ENCODE results near the gene TMEM260.

TMEM260 gene

DNA sequence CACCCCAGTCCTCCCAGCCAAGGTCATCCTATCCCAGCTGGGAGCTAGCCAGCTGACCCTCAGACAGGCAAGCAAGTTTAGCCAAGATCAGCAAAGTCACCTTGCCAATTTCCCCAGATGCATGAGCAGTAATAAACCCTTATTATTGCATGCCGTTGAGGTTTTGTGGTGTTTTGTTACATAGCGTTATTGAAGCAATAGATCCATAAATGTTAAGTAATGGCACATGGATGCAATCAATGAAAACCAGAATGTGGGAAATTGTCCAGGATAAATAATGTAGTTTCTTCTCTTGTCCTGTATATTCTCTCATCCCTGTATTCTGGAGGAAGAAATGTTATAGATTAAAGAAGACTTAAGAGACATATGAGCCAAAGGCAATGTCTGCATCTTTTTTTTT, 18.0 kb upstream of the TMEM260 start:
- Histone ChIP-seq H3K36me3 (ENCODE audit: low read depth) (no peaks in the 10 kb centered on the region), H3K27me3 (ENCODE audit: insufficient read depth, poor library complexity, severe bottlenecking) (no peaks in the 10 kb centered on the region), H3K27ac (ENCODE audit: poor library complexity, severe bottlenecking) (no peak overlapping the region), H3K4me3 (ENCODE audit: severe bottlenecking) (no peak overlapping the region), H3K9me3 (ENCODE audit: severe bottlenecking) (no peaks in the 10 kb centered on the region), H3K4me1 (ENCODE audit: insufficient read depth, poor library complexity, severe bottlenecking) (no peaks in the 10 kb centered on the region)
- DNase-seq (ENCODE audit: low spot score) (no peak), ATAC-seq (ENCODE audit: low read depth) (no peak)
- TF ChIP-seq, protein P1, sequence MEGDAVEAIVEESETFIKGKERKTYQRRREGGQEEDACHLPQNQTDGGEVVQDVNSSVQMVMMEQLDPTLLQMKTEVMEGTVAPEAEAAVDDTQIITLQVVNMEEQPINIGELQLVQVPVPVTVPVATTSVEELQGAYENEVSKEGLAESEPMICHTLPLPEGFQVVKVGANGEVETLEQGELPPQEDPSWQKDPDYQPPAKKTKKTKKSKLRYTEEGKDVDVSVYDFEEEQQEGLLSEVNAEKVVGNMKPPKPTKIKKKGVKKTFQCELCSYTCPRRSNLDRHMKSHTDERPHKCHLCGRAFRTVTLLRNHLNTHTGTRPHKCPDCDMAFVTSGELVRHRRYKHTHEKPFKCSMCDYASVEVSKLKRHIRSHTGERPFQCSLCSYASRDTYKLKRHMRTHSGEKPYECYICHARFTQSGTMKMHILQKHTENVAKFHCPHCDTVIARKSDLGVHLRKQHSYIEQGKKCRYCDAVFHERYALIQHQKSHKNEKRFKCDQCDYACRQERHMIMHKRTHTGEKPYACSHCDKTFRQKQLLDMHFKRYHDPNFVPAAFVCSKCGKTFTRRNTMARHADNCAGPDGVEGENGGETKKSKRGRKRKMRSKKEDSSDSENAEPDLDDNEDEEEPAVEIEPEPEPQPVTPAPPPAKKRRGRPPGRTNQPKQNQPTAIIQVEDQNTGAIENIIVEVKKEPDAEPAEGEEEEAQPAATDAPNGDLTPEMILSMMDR (IDR thresholded peaks at IDR 0.05; ENCODE audit: poor library complexity, severe bottlenecking), result no peak

DNA sequence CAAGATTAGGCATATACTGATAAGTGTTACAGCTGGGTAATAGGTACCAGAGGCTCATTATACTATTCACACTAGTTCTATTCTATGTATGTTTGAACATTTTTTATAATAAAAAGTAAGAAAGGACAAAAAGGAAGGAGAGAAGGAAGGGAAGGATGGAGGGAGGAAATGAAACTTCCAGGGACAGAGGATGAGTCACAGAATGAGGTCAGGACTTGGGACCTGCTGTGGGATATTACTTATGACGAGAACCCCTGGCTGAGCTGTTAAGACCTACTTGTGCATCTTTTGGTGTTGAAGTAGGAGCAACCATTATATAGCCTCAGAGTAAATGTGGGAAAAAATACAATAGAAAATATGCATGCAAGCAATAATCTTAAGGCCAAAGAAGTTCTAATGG, 16.7 kb upstream of the TMEM260 start:
- ATAC-seq (ENCODE audit: low read depth), result no peak
- H3K4me1 ChIP-seq (ENCODE audit: insufficient read depth, poor library complexity, severe bottlenecking), result no peaks in the 10 kb centered on the region
- H3K27me3 ChIP-seq (ENCODE audit: insufficient read depth, poor library complexity, severe bottlenecking), result no peaks in the 10 kb centered on the region
- TF ChIP-seq, protein P1 (IDR thresholded peaks at IDR 0.05; ENCODE audit: poor library complexity, severe bottlenecking), result no peak
- no peaks in the 10 kb centered on the region for H3K9me3 ChIP-seq (ENCODE audit: severe bottlenecking)
- H3K36me3 ChIP-seq (ENCODE audit: low read depth), result no peaks in the 10 kb centered on the region
- no peak overlapping the region for H3K4me3 ChIP-seq (ENCODE audit: severe bottlenecking)
- no peak overlapping the region for H3K27ac ChIP-seq (ENCODE audit: poor library complexity, severe bottlenecking)
- no peak for DNase-seq (ENCODE audit: low spot score)

DNA sequence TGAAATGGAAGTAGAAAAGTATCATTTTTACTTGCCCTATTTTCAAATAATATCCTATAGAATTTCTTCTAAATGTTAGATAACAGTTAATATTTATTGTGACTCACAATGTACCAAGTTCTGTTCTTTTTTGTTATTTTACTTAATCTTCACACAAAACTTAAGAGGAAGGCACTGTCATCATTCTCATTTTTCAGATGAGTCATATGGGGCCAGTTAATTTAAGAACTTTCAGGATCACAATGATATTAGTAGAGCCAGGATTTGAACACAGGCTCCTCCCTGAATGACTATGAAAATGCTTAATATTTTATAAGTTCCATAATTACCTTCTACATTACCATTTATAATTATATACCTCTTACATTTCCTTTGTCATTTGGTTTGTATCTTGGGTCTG, 10.4 kb upstream of the TMEM260 start:
- peaks cover 2% of the 10 kb centered on the region for H3K4me1 ChIP-seq (ENCODE audit: insufficient read depth, poor library complexity, severe bottlenecking)

DNA sequence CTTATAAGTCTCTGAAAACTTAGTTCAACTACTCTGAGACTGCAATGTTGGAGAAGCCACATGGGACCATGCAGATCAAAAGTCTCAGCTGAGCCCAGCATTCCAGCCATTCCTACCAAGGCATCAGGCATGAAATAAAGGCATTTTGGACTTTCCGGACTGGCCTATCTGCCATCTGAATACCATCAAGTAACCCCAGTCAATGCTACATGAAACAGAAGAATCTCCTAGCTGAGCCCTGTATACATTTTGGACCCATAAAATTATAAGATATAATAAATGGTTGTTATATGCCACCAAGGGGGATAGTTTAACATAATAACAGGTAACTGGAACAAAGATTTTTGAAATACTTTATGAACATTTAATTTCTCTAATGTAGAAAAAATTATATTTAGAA, 9.3 kb upstream of the TMEM260 start:
- peaks cover 3% of the 10 kb centered on the region for H3K27me3 ChIP-seq (ENCODE audit: insufficient read depth, poor library complexity, severe bottlenecking)
- H3K36me3 ChIP-seq (ENCODE audit: low read depth), result no peaks in the 10 kb centered on the region
- H3K27ac ChIP-seq (ENCODE audit: poor library complexity, severe bottlenecking), result no peak overlapping the region
- H3K4me3 ChIP-seq (ENCODE audit: severe bottlenecking), result no peak overlapping the region
- TF ChIP-seq, protein P1 (IDR thresholded peaks at IDR 0.05; ENCODE audit: poor library complexity, severe bottlenecking), result no peak
- DNase-seq (ENCODE audit: low spot score), result no peak
- ATAC-seq (ENCODE audit: low read depth), result no peak
- H3K4me1 ChIP-seq (ENCODE audit: insufficient read depth, poor library complexity, severe bottlenecking), result peaks cover 2% of the 10 kb centered on the region
- no peaks in the 10 kb centered on the region for H3K9me3 ChIP-seq (ENCODE audit: severe bottlenecking)

More for the DNA sequence above, 10.4 kb upstream of the TMEM260 start:
- H3K4me3 ChIP-seq (ENCODE audit: severe bottlenecking), result no peak overlapping the region
- DNase-seq (ENCODE audit: low spot score) (no peak), ATAC-seq (ENCODE audit: low read depth) (no peak)
- H3K27me3 ChIP-seq (ENCODE audit: insufficient read depth, poor library complexity, severe bottlenecking), result peaks cover 3% of the 10 kb centered on the region
- no peak overlapping the region for H3K27ac ChIP-seq (ENCODE audit: poor library complexity, severe bottlenecking)
- TF ChIP-seq, protein P1 (IDR thresholded peaks at IDR 0.05; ENCODE audit: poor library complexity, severe bottlenecking), result no peak
- H3K36me3 ChIP-seq (ENCODE audit: low read depth), result no peaks in the 10 kb centered on the region
- H3K9me3 ChIP-seq (ENCODE audit: severe bottlenecking), result no peaks in the 10 kb centered on the region

DNA sequence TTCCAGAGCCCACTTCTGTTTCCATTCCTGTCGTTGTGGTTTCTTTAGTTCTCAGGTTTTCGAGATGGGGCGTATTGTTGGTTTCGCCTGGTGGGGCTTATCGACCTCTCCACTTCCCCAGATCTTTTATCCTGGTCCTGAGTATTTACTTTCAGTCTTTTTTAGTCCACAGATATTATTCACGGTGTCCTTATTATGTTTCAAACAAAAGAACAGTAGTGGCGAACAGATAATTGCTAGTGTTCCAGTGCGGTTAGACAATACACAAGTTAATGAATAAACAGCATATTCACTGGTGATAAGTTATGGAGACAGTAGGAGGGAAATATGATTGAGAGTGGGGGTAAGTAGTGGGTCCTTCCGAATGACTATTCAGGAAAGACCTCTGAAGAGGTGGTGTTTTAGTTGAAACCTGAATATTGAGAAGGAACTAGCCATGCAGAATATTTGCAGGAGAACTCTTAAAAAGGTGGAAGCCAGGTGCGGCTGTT, 668 bp downstream of the TMEM260 start:
- Histone ChIP-seq H3K4me1 (ENCODE audit: insufficient read depth, poor library complexity, severe bottlenecking) (peaks cover 35% of the 10 kb centered on the region), H3K36me3 (ENCODE audit: low read depth) (no peaks in the 10 kb centered on the region), H3K4me3 (ENCODE audit: severe bottlenecking) (peak overlapping the region; percentile 98), H3K9me3 (ENCODE audit: severe bottlenecking) (no peaks in the 10 kb centered on the region), H3K27me3 (ENCODE audit: insufficient read depth, poor library complexity, severe bottlenecking) (no peaks in the 10 kb centered on the region), H3K27ac (ENCODE audit: poor library complexity, severe bottlenecking) (peak overlapping the region; percentile 16)
- DNase-seq (ENCODE audit: low spot score) (no peak), ATAC-seq (ENCODE audit: low read depth) (no peak)
- TF ChIP-seq, protein P1 (IDR thresholded peaks at IDR 0.05; ENCODE audit: poor library complexity, severe bottlenecking), result no peak
